ENCODE measurements around the gene SORCS2.

The SORCS2 gene

GRCh38 chr4:7457201-7458065 is 265.1 kb downstream of the SORCS2 start:
- ChIA-PET CTCF (interaction anchor here (0.6 to 0.7 kb wide), 2 partner anchors 63 to 286 kb away, joined by 3 to 4 read pairs; no protein-coding TSS in a partner anchor), POLR2A (ENCODE audit: low non-redundant PET) (no interaction called here)
- no peak for TF ChIP-seq CTCF (conservative IDR thresholded peaks at IDR 0.05; ENCODE audit: low read depth)
- DNase-seq (ENCODE audit: low spot score): no peak
- no peak overlapping the region for H3K27ac ChIP-seq

- POLR2A ChIA-PET (ENCODE audit: low non-redundant PET): no interaction called here
- CTCF ChIA-PET: no interaction called here
- no peak overlapping the region for H3K27ac ChIP-seq
- no peak for DNase-seq (ENCODE audit: low spot score)
- no peak for TF ChIP-seq CTCF (conservative IDR thresholded peaks at IDR 0.05; ENCODE audit: low read depth)
Measured at GRCh38 chr4:7458066-7458425, 265.7 kb downstream of the SORCS2 start.

- no peak overlapping the region for H3K27ac ChIP-seq
- CTCF ChIA-PET: no interaction called here
- TF ChIP-seq CTCF (conservative IDR thresholded peaks at IDR 0.05; ENCODE audit: low read depth): no peak
- POLR2A ChIA-PET (ENCODE audit: low non-redundant PET): no interaction called here
- no peak for DNase-seq (ENCODE audit: low spot score)
Measured at GRCh38 chr4:7458477-7458876, 266.1 kb downstream of the SORCS2 start.

GRCh38 chr4:7459471-7459870 is 267.1 kb downstream of the SORCS2 start:
- ChIA-PET CTCF (no interaction called here), POLR2A (ENCODE audit: low non-redundant PET) (no interaction called here)
- no peak overlapping the region for H3K27ac ChIP-seq
- no peak for DNase-seq (ENCODE audit: low spot score)
- no peak for TF ChIP-seq CTCF (conservative IDR thresholded peaks at IDR 0.05; ENCODE audit: low read depth)

- POLR2A ChIA-PET (ENCODE audit: low non-redundant PET): no interaction called here
- CTCF ChIA-PET: interaction anchor here (1.7 kb wide), 1 partner anchor 269 kb away, joined by 4 read pairs; no protein-coding TSS in a partner anchor
- no peak for DNase-seq (ENCODE audit: low spot score)
- H3K27ac ChIP-seq: no peak overlapping the region
- no peak for TF ChIP-seq CTCF (conservative IDR thresholded peaks at IDR 0.05; ENCODE audit: low read depth)
Measured at GRCh38 chr4:7460566-7460965, 268.2 kb downstream of the SORCS2 start.

- H3K27ac ChIP-seq: peak overlapping the region; percentile 63; the same call in 1 of the 2 replicates
- ChIA-PET POLR2A (ENCODE audit: low non-redundant PET) (no interaction called here), CTCF (interaction anchor here (0.6 to 1.7 kb wide), 2 partner anchors 269 to 309 kb away, joined by 3 to 4 read pairs; no protein-coding TSS in a partner anchor)
- no peak for TF ChIP-seq CTCF (conservative IDR thresholded peaks at IDR 0.05; ENCODE audit: low read depth)
- no peak for DNase-seq (ENCODE audit: low spot score)
Measured at GRCh38 chr4:7461230-7461629, 268.9 kb downstream of the SORCS2 start.

All from RWPE1 (cell line).